SK-N-SH (cell line): ENCODE results near the gene MAN1B1. TPM values are rescaled to one million over a fixed set of nuclear protein-coding genes. Genes with fewer than 3 reads are reported as not detected.
"Not testable (repeated sequence)": the region's sequence is repeated elsewhere in the genome, so short reads cannot be mapped to it uniquely, and the experiment has no call there.

Source experiments
- CTCF ChIA-PET: fragments of 300-600, 350-600 bp; formaldehyde crosslinking; extraction: SDS; loops from one replicate; lab custom pipeline; 2021; lab: Yijun Ruan, JAX
- POLR2A ChIA-PET: fragments of 350-600 bp; sonication (Branson Sonifier 250); formaldehyde crosslinking; extraction: SDS; loops from one replicate; lab custom pipeline; 2020; ENCODE audit warnings: antibody characterized with exemption, inconsistent platforms; lab: Yijun Ruan, JAX
- DNase-seq: peaks from one replicate; pipeline ENCODE4 v3.0.0; 2012
- H2AFZ ChIP-seq: fragments of 200-600 bp; sonication (generic); 2 replicates; pipeline ENCODE4 v1.8.1; 2016; ENCODE audit warnings: antibody characterized with exemption, mild to moderate bottlenecking, low read depth
- H3F3A ChIP-seq: fragments of 200-600 bp; sonication (generic); replicated peaks from 2 replicates; pipeline ENCODE3; 2016; ENCODE audit warnings: antibody characterized with exemption, mild to moderate bottlenecking; ENCODE audit not compliant: insufficient read depth
- H3K27ac ChIP-seq, 2 experiments: fragments of 200-500 bp in 1 of 2; fragments of 200-600 bp in 1 of 2; sonication (Bioruptor generic) in 1 of 2; sonication (generic), shearing (Covaris generic) in 1 of 2; 2 replicates each; pipeline versions ENCODE4 v1.5.1 to v1.6.1; 2014 to 2016; ENCODE audit warnings: low read depth in 2 of 2, inconsistent platforms in 1 of 2, low read length in 1 of 2, mild to moderate bottlenecking in 1 of 2, mixed read lengths in 1 of 2
- H3K27me3 ChIP-seq: fragments of 200-600 bp; sonication (generic), shearing (Covaris generic); 2 replicates; pipeline ENCODE4 v1.6.1; 2016; ENCODE audit warnings: mixed run types; ENCODE audit not compliant: insufficient read depth
- H3K36me3 ChIP-seq, 2 experiments: fragments of 200-500 bp in 1 of 2; fragments of 200-600 bp in 1 of 2; sonication (Bioruptor generic) in 1 of 2; sonication (generic) in 1 of 2; replicated peaks in 1 of 2; 2 replicates each; pipeline versions ENCODE3 to v1.5.1; 2014 to 2016; ENCODE audit warnings: low read length in 1 of 2, mild to moderate bottlenecking in 1 of 2; ENCODE audit not compliant: insufficient read depth in 2 of 2, control insufficient read depth in 1 of 2
- H3K4me1 ChIP-seq, 2 experiments: fragments of 200-500 bp in 1 of 2; fragments of 200-600 bp in 1 of 2; sonication (Bioruptor generic) in 1 of 2; sonication (generic), shearing (Covaris generic) in 1 of 2; 2 replicates each; pipeline versions ENCODE4 v1.5.1 to v1.6.1; 2014 to 2016; ENCODE audit warnings: low read depth in 1 of 2, low read length in 1 of 2, mixed run types in 1 of 2; ENCODE audit not compliant: insufficient read depth in 2 of 2, control insufficient read depth in 1 of 2
- H3K4me2 ChIP-seq: fragments of 200-600 bp; sonication (generic), shearing (Covaris generic); 2 replicates; pipeline ENCODE4 v1.6.1; 2017; ENCODE audit warnings: mixed run types
- H3K4me3 ChIP-seq, 2 experiments: fragments of 200-500 bp in 1 of 2; fragments of 200-600 bp in 1 of 2; sonication (Bioruptor generic) in 1 of 2; sonication (generic), shearing (Covaris generic) in 1 of 2; 2 replicates each; pipeline versions ENCODE4 v1.5.1 to v1.8.1; 2014 to 2016; ENCODE audit warnings: low read depth in 2 of 2, inconsistent platforms in 1 of 2, low read length in 1 of 2, mild to moderate bottlenecking in 1 of 2, mixed read lengths in 1 of 2, moderate library complexity in 1 of 2
- H3K79me2 ChIP-seq: fragments of 200-600 bp; sonication (generic); 2 replicates; pipeline ENCODE4 v1.8.1; 2017; ENCODE audit warnings: mild to moderate bottlenecking; ENCODE audit not compliant: insufficient read depth
- H3K9ac ChIP-seq: fragments of 200-600 bp; sonication (generic); 2 replicates; pipeline ENCODE4 v1.6.1; 2017; ENCODE audit warnings: mixed run types
- H3K9me2 ChIP-seq: fragments of 200-600 bp; sonication (generic); 2 replicates; pipeline ENCODE4 v1.6.1; 2017; ENCODE audit warnings: mixed run types
- H3K9me3 ChIP-seq: fragments of 200-600 bp; sonication (generic); 2 replicates; pipeline ENCODE4 v1.6.1; 2017; ENCODE audit warnings: mixed run types, mild to moderate bottlenecking, moderate library complexity
- H4K20me1 ChIP-seq: fragments of 200-600 bp; sonication (generic); 2 replicates; pipeline ENCODE4 v1.6.1; 2017; ENCODE audit warnings: mild to moderate bottlenecking, mixed run types; ENCODE audit not compliant: insufficient read depth
- CHD2 ChIP-seq: fragments of 150-350 bp; IDR thresholded peaks from 2 replicates; pipeline ENCODE4 v1.6.1; 2018; ENCODE audit warnings: low read length; ENCODE audit not compliant: partially characterized antibody
- CTCF ChIP-seq: fragments of 200-600 bp; sonication (generic); IDR thresholded peaks from 2 replicates; pipeline ENCODE4 v1.6.1; 2017; ENCODE audit warnings: antibody characterized with exemption, mild to moderate bottlenecking, moderate library complexity
- FOSL2 ChIP-seq: IDR thresholded peaks from 2 replicates; pipeline ENCODE4 v1.4.0; 2012; ENCODE audit warnings: low read depth, mild to moderate bottlenecking, moderate library complexity, borderline replicate concordance
- FOXJ3 ChIP-seq: sonication (generic); formaldehyde crosslinking; IDR thresholded peaks from 2 replicates; pipeline ENCODE4 v1.5.1; 2020; ENCODE audit warnings: mild to moderate bottlenecking, missing genetic modification reagents
- NFIC ChIP-seq: IDR thresholded peaks from 2 replicates; pipeline ENCODE4 v1.4.0; 2012; ENCODE audit warnings: borderline replicate concordance
- POLR2AphosphoS5 ChIP-seq: IDR thresholded peaks from 2 replicates; pipeline ENCODE4 v1.6.1; 2012; ENCODE audit warnings: low read depth, low read length
- RFX5 ChIP-seq: IDR thresholded peaks from 2 replicates; pipeline ENCODE4 v1.6.1; 2012; ENCODE audit warnings: mild to moderate bottlenecking, improper control_type of control experiment, low read length
- RXRA ChIP-seq: IDR thresholded peaks from 2 replicates; pipeline ENCODE4 v1.4.0; 2012; ENCODE audit warnings: low read depth, mild to moderate bottlenecking, borderline replicate concordance
- SMC3 ChIP-seq: IDR thresholded peaks from 2 replicates; pipeline ENCODE4 v1.6.1; 2012; ENCODE audit warnings: low read depth, low read length, improper control_type of control experiment
- WGBS: methylation state at CpG from one replicate; pipeline ENCODE4 v1.1.6; 2017; ENCODE audit warnings: low lambda C conversion rate; 5-methylcytosine and 5-hydroxymethylcytosine counted together
- polyA plus RNA-seq, 3 experiments: library from polyadenylated mRNA; depleted of rRNA; stranded (reverse); fragments of >200 nt; gene quantifications; 2 replicates each; pipeline ENCODE4 v1.2.3, GENCODE V29; 2012
- TF ChIP-seq, protein P1 (sequence below): IDR thresholded peaks from 2 replicates; pipeline ENCODE4 v1.4.0; 2012; ENCODE audit warnings: low read depth, borderline replicate concordance

MAN1B1 gene
- polyA plus RNA-seq, 1 of the 3 experiments (the other 2 are of a cell fraction), result 57.8 TPM

GRCh38 chr9:137058521-137059234, 28.1 kb upstream of the MAN1B1 start:
- no peaks in the 10 kb centered on the region for H3K9me2 ChIP-seq
- H3K9ac ChIP-seq, result no peak overlapping the region
- 91% methylated on average over 9 of the region's 9 CpGs for WGBS
- no peaks in the 10 kb centered on the region for H3K27me3 ChIP-seq
- POLR2A ChIA-PET, result no interaction called here
- CTCF ChIA-PET, result interaction anchor here (1.0 to 19.8 kb wide), 3 partner anchors 7 to 29 kb away, joined by 4 to 803 read pairs (median 803); partner anchors contain the start of genes ENTPD2, NPDC1 and SAPCD2
- H3K79me2 ChIP-seq, result no peaks in the 10 kb centered on the region
- no peak overlapping the region for H3K4me3 ChIP-seq
- no peaks in the 10 kb centered on the region for H3K9me3 ChIP-seq
- H3K4me1 ChIP-seq, result peaks cover 0 to 27% of the 10 kb centered on the region in 2 experiments; a peak in 2 of 4 replicates
- TF ChIP-seq RFX5 (no peak), CHD2 (no peak), CTCF (no peak), SMC3 (no peak), RXRA (no peak), FOXJ3 (CRISPR knock-in tag) (no peak), FOSL2 (no peak)
- TF ChIP-seq, protein P1, sequence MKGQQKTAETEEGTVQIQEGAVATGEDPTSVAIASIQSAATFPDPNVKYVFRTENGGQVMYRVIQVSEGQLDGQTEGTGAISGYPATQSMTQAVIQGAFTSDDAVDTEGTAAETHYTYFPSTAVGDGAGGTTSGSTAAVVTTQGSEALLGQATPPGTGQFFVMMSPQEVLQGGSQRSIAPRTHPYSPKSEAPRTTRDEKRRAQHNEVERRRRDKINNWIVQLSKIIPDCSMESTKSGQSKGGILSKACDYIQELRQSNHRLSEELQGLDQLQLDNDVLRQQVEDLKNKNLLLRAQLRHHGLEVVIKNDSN, result no peak
- H3F3A ChIP-seq, result no peaks in the 10 kb centered on the region
- no peaks in the 10 kb centered on the region for H3K36me3 ChIP-seq
- H3K4me2 ChIP-seq, result no peak overlapping the region
- DNase-seq, result no peak
- no peaks in the 10 kb centered on the region for H4K20me1 ChIP-seq
- no peak overlapping the region for H2AFZ ChIP-seq
- H3K27ac ChIP-seq, result no peak overlapping the region

DNA sequence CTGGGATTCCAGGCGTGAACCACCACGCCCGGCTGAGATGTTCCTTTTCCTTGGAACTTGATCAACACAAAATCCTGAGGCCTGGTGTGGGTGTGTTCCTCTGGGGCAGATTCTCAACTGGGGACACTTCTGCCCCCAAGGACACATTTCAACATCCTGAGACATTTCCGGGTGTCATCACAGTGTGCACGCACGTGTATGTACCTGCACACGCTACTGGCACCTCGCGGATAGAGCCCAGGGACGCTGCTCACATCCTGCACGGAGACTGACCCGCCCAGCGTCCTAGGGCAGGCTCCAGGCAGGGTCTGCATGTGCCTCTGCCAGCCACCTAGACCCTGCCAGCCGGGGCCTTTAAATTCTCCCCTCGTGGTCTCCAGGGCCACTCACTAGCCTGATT, 24.4 kb upstream of the MAN1B1 start:
- no peaks in the 10 kb centered on the region for H3K79me2 ChIP-seq
- H3K27me3 ChIP-seq, result no peaks in the 10 kb centered on the region
- ChIA-PET CTCF (interaction anchor here (10.9 to 16.8 kb wide), 2 partner anchors 12 to 26 kb away, joined by 92 to 803 read pairs; partner anchors contain the start of genes ENTPD2 and NPDC1), POLR2A (no interaction called here)
- no peak overlapping the region for H2AFZ ChIP-seq
- no peaks in the 10 kb centered on the region for H3K9me3 ChIP-seq
- WGBS, result 88% methylated on average over 10 of the region's 15 CpGs
- peaks cover 0 to 5% of the 10 kb centered on the region in 2 experiments; a peak in 2 of 4 replicates for H3K4me1 ChIP-seq
- no peak overlapping the region for H3K9ac ChIP-seq
- no peaks in the 10 kb centered on the region for H3K36me3 ChIP-seq
- no peaks in the 10 kb centered on the region for H3F3A ChIP-seq
- no peak for DNase-seq
- H4K20me1 ChIP-seq, result 0 out of 2 replicates have a peak, but pooled peaks cover 5% of the 10 kb centered on the region
- TF ChIP-seq CTCF, result no peak
- TF ChIP-seq POLR2AphosphoS5, result no peak
- TF ChIP-seq NFIC, result no peak
- H3K4me2 ChIP-seq, result no peak overlapping the region
- H3K27ac ChIP-seq, result no peak overlapping the region
- no peak overlapping the region for H3K4me3 ChIP-seq
- H3K9me2 ChIP-seq, result no peaks in the 10 kb centered on the region

DNA sequence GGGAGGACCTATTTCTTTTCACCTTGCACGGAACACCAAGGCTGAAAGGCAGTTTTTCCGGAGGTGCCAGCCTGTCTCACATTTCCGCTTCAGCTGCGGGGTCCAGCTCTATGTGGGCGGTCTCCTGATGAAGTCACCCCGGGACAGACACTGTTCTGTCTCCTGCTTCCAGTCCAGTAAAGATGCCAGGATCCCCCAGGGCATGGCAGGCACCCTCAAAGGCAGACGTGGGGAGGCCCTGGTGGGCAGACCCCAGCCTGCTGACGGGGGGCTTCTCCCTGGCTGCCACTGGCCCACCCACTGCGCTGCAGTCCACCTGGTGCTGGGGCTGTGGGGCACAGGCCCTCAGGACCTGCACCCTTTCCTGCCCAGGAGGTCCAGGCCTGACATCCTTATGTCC, 24.0 kb upstream of the MAN1B1 start:
- H3K9me2 ChIP-seq, H2AFZ ChIP-seq, H4K20me1 ChIP-seq, POLR2A ChIA-PET, H3K9me3 ChIP-seq, DNase-seq, H3K27me3 ChIP-seq, H3K4me1 ChIP-seq, H3F3A ChIP-seq, H3K36me3 ChIP-seq, H3K9ac ChIP-seq, H3K27ac ChIP-seq, H3K4me2 ChIP-seq, H3K79me2 ChIP-seq, H3K4me3 ChIP-seq: not testable (repeated sequence)
- CTCF ChIA-PET, result interaction anchor here (1.3 to 16.8 kb wide), 5 partner anchors 13 to 34 kb away, joined by 9 to 803 read pairs (median 92); partner anchors contain the start of genes ABCA2, ENTPD2, FUT7 and MAN1B1
- WGBS, result 100% methylated on average over 1 of the region's 9 CpGs
